Upper lobe of left lung (tissue), 6 donors: ENCODE data around the gene DDIT4. TPM values are rescaled to one million over a fixed set of nuclear protein-coding genes. Genes with fewer than 3 reads are reported as not detected.
"Not testable (repeated sequence)": the region's sequence is repeated elsewhere in the genome, so short reads cannot be mapped to it uniquely, and the experiment has no call there.

ENCODE experiments used
- ATAC-seq, 2 donors: fragments of 200-7000 bp; cut with Tn5 transposase; one replicate each; pipeline ENCODE4 v1.9.1; 2022; ENCODE audit warnings: mild to moderate bottlenecking in 2 of 2, moderate library complexity in 2 of 2; ENCODE audit not compliant: low FRiP score in 2 of 2
- DNase-seq, 2 donors: peaks; one replicate each; pipeline ENCODE4 v3.0.0-alpha.2; 2019 to 2020
- H3K27ac ChIP-seq, 4 donors: fragments of 200-600 bp; sonication (generic); one replicate each; pipeline ENCODE4 v1.5.1; 2016 to 2019
- H3K27me3 ChIP-seq, 4 donors: fragments of 200-600 bp; sonication (generic); one replicate each; pipeline ENCODE4 v1.5.1; 2017 to 2019
- H3K36me3 ChIP-seq, 4 donors: fragments of 200-600 bp; sonication (generic); one replicate each; pipeline ENCODE4 v1.5.1; 2016 to 2019
- H3K4me1 ChIP-seq, 4 donors: fragments of 200-600 bp; sonication (generic); one replicate each; pipeline ENCODE4 v1.5.1; 2018 to 2019
- H3K4me3 ChIP-seq, 4 donors: fragments of 200-600 bp; sonication (generic); one replicate each; pipeline ENCODE4 v1.5.1; 2017 to 2019; ENCODE audit warnings: mild to moderate bottlenecking in 2 of 4, moderate library complexity in 1 of 4
- H3K9me3 ChIP-seq, 4 donors: fragments of 200-600 bp; sonication (generic); one replicate each; pipeline ENCODE4 v1.5.1; 2018 to 2019
- CTCF ChIP-seq, 6 experiments: fragments of 450-650 bp in 4 of 6; fragments of 200-600 bp in 2 of 6; sonication (generic) in 2 of 6; IDR thresholded peaks; one replicate each; pipeline ENCODE4 v1.5.1; 2016 to 2019; ENCODE audit warnings: antibody characterized with exemption in 6 of 6
- EP300 ChIP-seq, 4 donors: sonication (generic); formaldehyde crosslinking; IDR thresholded peaks; one replicate each; pipeline ENCODE4 v1.5.1; 2017; ENCODE audit warnings: antibody characterized with exemption in 4 of 4, control low read depth in 2 of 4
- POLR2A ChIP-seq, 4 donors: fragments of 450-650 bp; IDR thresholded peaks; one replicate each; pipeline ENCODE4 v1.5.1; 2016 to 2017; ENCODE audit warnings: antibody characterized with exemption in 4 of 4, mild to moderate bottlenecking in 2 of 4
- POLR2AphosphoS5 ChIP-seq, 2 donors: sonication (generic); formaldehyde crosslinking; IDR thresholded peaks; one replicate each; pipeline ENCODE4 v1.5.1; 2017; ENCODE audit warnings: antibody characterized with exemption in 2 of 2
- WGBS, 2 donors: methylation state at CpG; one replicate each; pipeline ENCODE4 v1.1.5; 2017 to 2018; 5-methylcytosine and 5-hydroxymethylcytosine counted together
- total RNA-seq, 6 donors: library from RNA; depleted of rRNA in 4 of 6; stranded (reverse); fragments of >200 nt in 4 of 6; gene quantifications; one replicate each; pipeline versions ENCODE4 v1.1.0 to v1.2.1, GENCODE V29; 2016 to 2021
- donor health status: DM: no; HTN: no; CAD: no; lungs with moderate emphysema.
- donor health status: DM: no; HTN: yes; CAD: no; lungs with severe emphysema.

The DDIT4 gene
- 100 to 1,000 TPM in 5 of 6 donors, 10 to 100 TPM in 1; 81.0 to 218 (median 151) TPM for total RNA-seq

- ATAC-seq (peak; percentile 95 to 98), DNase-seq (peak; percentile 99)
- peak within 1 kb of the TSS; percentile 90 to 98 (median 97) for H3K27ac ChIP-seq
- H3K4me3 ChIP-seq: peak within 1 kb of the TSS; percentile 76 to 95 (median 80)
- no peaks in the 10 kb centered on the region for H3K27me3 ChIP-seq
- H3K36me3 ChIP-seq: peaks cover 4 to 21% (median 13%) of the 10 kb centered on the region in 4 donors
- H3K9me3 ChIP-seq: no peaks in the 10 kb centered on the region
- WGBS, 2 donors: 1 to 2% methylated on average over 20 to 63 of the region's 67 CpGs
- TF ChIP-seq POLR2A (IDR thresholded peaks at IDR 0.05): peak; percentile 90 to 100 (median 98)
- TF ChIP-seq POLR2AphosphoS5 (IDR thresholded peaks at IDR 0.05): peak; percentile 100
- TF ChIP-seq CTCF (IDR thresholded peaks at IDR 0.05): peak in 3 of 6 experiments; percentile 19 to 35 (median 19)
- peak in 1 of 4 donors; percentile 86 for TF ChIP-seq EP300 (IDR thresholded peaks at IDR 0.05)
- H3K4me1 ChIP-seq: peaks cover 13 to 48% (median 35%) of the 10 kb centered on the region in 4 donors
Observed at GRCh38 chr10:72273410-72274212, at the start of gene DDIT4. DDIT4 (plus strand) TSS chr10:72273924; CDS start chr10:72274217, 293 bp downstream.

- not testable (repeated sequence) for H3K27me3 ChIP-seq, H3K9me3 ChIP-seq, H3K4me3 ChIP-seq, DNase-seq, ATAC-seq
- peaks cover 29 to 42% (median 34%) of the 10 kb centered on the region in 4 donors for H3K4me1 ChIP-seq
- H3K36me3 ChIP-seq: peaks cover 0 to 42% (median 10%) of the 10 kb centered on the region in 4 donors
- H3K27ac ChIP-seq: peak overlapping the region; percentile 69 to 85 (median 82)
- 89 to 98% methylated on average over 5 to 6 of the region's 6 CpGs for WGBS, 2 donors
Observed at GRCh38 chr10:72224191-72224590, 49.5 kb upstream of the DDIT4 start.

- H3K9me3 ChIP-seq: no peaks in the 10 kb centered on the region
- peaks cover 29 to 43% (median 33%) of the 10 kb centered on the region in 4 donors for H3K4me1 ChIP-seq
- ATAC-seq (no peak), DNase-seq (no peak)
- H3K36me3 ChIP-seq: peaks cover 8 to 44% (median 14%) of the 10 kb centered on the region in 4 donors
- H3K27me3 ChIP-seq: no peaks in the 10 kb centered on the region
- H3K27ac ChIP-seq: peak overlapping the region; percentile 20 to 82 (median 42)
- TF ChIP-seq CTCF (IDR thresholded peaks at IDR 0.05): no peak
- no peak for TF ChIP-seq EP300 (IDR thresholded peaks at IDR 0.05)
- TF ChIP-seq POLR2A (IDR thresholded peaks at IDR 0.05): no peak
- no peak overlapping the region for H3K4me3 ChIP-seq
- WGBS, 2 donors: 77 to 84% methylated on average over 6 of the region's 6 CpGs
Observed at GRCh38 chr10:72226418-72227027, 47.2 kb upstream of the DDIT4 start.

GRCh38 chr10:72227826-72228225 lies 45.9 kb upstream of the DDIT4 start:
- 89 to 92% methylated on average over 6 of the region's 6 CpGs for WGBS, 2 donors
- ATAC-seq (no peak), DNase-seq (no peak)
- TF ChIP-seq CTCF (IDR thresholded peaks at IDR 0.05) (no peak), EP300 (IDR thresholded peaks at IDR 0.05) (no peak), POLR2AphosphoS5 (IDR thresholded peaks at IDR 0.05) (no peak), POLR2A (IDR thresholded peaks at IDR 0.05) (no peak)
- Histone ChIP-seq H3K27me3 (no peaks in the 10 kb centered on the region), H3K36me3 (peaks cover 9 to 55% (median 17%) of the 10 kb centered on the region in 4 donors), H3K4me1 (peaks cover 25 to 35% (median 31%) of the 10 kb centered on the region in 4 donors), H3K4me3 (no peak overlapping the region), H3K27ac (peak overlapping the region in 3 of 4 donors; percentile 46 to 71 (median 70)), H3K9me3 (no peaks in the 10 kb centered on the region)

- ATAC-seq (no peak), DNase-seq (no peak)
- WGBS, 2 donors: 78 to 93% methylated on average over 2 of the region's 2 CpGs
- no peaks in the 10 kb centered on the region for H3K27me3 ChIP-seq
- peaks cover 21 to 32% (median 27%) of the 10 kb centered on the region in 4 donors for H3K4me1 ChIP-seq
- no peak overlapping the region for H3K4me3 ChIP-seq
- H3K36me3 ChIP-seq: peaks cover 11 to 60% (median 22%) of the 10 kb centered on the region in 4 donors
- H3K27ac ChIP-seq: peak overlapping the region; percentile 14 to 71 (median 58)
- no peaks in the 10 kb centered on the region for H3K9me3 ChIP-seq
- no peak for TF ChIP-seq POLR2AphosphoS5 (IDR thresholded peaks at IDR 0.05)
Observed at GRCh38 chr10:72228318-72228751, 45.4 kb upstream of the DDIT4 start.
